Breast epithelium (tissue), 3 donors: ENCODE results near the gene ATP13A2.

ENCODE experiments used
- POLR2A ChIP-seq: fragments of 450-650 bp; IDR thresholded peaks from one replicate; pipeline ENCODE4 v1.6.1; 2016; ENCODE audit warnings: antibody characterized with exemption, mild to moderate bottlenecking, moderate library complexity
- POLR2AphosphoS5 ChIP-seq, 3 donors: sonication (generic); formaldehyde crosslinking; IDR thresholded peaks; one replicate each; pipeline ENCODE4 v1.6.1; 2017; ENCODE audit warnings: antibody characterized with exemption in 3 of 3
- TF ChIP-seq, protein P1 (sequence below), 3 donors: fragments of 450-650 bp; IDR thresholded peaks; one replicate each; pipeline ENCODE4 v1.5.1; 2016 to 2017; ENCODE audit warnings: antibody characterized with exemption in 3 of 3, mild to moderate bottlenecking in 3 of 3, moderate library complexity in 3 of 3

DNA sequence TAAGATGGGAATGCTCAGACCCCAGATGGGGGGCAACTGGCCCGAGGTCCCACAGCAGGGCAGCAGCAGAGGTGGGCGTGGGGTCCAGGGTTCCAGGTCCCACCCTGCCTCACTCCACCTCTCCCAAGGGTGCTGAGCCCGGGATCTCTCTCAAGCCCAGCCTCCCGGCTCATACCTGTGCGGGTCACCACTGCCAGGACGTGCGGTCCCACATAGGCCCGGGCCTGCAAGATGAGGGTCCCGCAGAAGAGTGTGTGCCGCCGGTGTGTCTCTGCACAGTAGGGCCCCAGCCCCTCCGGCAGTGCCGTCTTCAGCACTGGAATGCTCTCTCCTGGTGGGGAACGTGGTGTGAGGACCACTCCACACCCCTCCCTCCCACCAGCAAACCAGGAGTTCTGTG is 14.9 kb downstream of the ATP13A2 start:
- TF ChIP-seq POLR2AphosphoS5 (IDR thresholded peaks at IDR 0.05) (no peak), POLR2A (no peak)
- TF ChIP-seq, protein P1, sequence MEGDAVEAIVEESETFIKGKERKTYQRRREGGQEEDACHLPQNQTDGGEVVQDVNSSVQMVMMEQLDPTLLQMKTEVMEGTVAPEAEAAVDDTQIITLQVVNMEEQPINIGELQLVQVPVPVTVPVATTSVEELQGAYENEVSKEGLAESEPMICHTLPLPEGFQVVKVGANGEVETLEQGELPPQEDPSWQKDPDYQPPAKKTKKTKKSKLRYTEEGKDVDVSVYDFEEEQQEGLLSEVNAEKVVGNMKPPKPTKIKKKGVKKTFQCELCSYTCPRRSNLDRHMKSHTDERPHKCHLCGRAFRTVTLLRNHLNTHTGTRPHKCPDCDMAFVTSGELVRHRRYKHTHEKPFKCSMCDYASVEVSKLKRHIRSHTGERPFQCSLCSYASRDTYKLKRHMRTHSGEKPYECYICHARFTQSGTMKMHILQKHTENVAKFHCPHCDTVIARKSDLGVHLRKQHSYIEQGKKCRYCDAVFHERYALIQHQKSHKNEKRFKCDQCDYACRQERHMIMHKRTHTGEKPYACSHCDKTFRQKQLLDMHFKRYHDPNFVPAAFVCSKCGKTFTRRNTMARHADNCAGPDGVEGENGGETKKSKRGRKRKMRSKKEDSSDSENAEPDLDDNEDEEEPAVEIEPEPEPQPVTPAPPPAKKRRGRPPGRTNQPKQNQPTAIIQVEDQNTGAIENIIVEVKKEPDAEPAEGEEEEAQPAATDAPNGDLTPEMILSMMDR (IDR thresholded peaks at IDR 0.05): no peak
